GM18526 (cell line): ENCODE data around the gene CDKL1.

ENCODE experiments used
- POLR2A ChIP-seq: IDR thresholded peaks from 3 replicates; pipeline ENCODE4 v1.6.1; 2011; ENCODE audit not compliant: insufficient read length; ENCODE audit errors: extremely low read depth

Gene CDKL1

DNA sequence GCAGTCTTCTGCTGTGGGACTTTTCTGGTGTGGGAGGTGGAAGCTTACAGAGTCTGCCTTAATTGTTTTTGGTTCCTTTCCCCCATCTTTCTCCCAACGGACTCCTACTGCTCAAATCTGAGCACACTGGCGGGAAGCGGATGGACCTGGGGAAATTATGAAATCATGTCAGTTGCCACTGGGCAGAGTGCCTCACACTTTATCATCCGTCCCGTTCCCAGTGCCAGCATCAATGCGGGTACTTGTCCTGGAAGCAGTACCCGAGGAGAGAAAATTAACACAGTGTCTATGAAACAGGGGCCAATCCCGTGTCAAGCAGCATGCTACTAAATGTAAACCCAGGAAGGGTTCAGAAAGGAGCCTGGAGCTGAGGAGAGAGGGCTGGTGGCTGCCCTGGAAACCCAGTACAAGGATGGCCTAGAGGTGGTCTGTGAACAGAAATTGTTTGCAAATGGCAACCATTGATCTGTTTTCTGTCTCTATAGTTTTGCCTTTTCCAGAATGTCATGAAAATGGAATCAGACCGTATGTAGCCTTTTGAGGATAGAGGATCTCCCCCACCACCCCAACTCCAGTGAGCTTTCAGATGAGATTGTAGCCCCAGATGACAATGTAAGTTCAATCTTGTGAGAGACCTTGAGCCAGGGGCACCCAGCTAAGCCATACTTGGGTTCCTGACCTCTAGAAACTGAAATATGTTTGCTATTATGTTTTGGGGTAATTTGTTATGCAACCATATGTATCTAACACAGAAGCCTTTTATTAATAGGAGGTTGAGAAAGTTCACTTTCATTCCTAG is 908 bp upstream of the CDKL1 start:
- no peak for TF ChIP-seq POLR2A

DNA sequence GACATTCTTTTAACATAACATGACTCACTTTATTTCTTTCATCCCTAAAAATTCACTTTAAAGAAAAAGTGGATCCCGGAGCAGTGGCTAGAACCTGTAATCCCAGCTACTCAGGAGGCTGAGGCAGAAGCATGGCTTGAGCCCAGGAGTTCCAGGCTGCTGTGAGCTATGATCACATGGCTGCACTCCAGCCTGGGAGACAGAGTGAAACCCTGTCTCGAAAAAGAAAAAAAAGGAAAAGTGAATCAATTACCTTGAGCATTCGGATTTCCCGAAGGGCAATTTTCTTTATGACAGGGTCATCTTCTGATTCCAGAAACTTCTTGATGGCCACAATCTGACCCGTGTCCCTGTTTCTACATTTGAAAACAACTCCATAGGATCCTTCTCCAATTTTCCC is 1.2 kb downstream of the CDKL1 start:
- TF ChIP-seq POLR2A = no peak

DNA sequence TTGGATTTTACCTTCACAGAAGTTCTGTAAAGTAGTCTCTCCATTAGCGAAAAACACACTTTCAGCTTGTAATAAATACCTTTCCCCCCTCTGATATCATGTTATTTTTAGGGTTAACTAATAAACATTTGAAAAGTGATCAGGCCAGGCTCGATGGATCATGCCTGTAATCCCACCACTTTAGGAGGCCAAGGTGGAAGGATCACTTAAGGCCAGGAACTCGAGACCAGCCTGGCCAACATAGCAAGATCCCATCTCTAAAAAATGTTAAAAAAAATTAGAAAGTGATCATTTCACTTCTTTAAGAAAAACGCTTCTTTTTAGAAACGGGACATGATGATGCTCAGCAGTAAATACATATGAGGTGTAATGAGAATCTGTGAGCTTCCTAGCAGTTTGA is 2.0 kb downstream of the CDKL1 start:
- no peak for TF ChIP-seq POLR2A

DNA sequence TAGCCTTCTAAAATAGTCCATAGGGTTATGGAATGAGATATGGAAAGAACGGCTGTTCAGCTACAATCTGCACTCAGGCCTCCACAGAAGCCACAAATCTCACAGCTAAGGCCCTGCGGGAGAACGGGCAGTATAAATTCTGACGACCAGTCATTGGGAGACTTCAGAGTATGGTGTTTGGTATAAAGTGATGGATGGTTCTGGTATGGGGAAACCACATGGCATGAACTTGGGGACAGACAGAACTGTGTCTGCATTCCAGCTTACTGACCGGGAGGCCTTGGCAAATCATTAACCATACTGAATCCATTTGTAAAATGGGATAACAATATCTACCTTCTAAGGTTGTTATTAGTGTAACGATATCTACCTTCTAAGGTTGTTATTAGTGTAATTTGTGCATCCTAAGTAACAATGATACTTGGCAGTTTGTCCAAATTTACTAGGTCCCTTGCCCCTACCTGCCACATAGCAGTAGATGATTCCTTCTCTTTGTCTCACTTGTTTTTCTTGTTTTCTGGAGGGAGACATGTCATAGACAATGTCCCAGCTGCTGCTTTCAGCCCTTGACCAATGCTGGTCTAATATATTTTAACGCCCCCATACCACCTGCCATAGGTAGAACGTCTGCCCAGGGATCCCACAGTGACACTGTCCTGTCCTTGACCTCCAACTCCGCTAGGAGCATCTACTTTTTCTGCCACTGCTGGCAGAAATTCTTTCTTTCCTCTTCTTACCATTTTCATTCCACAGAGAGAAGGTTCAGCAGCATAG is 6.8 kb downstream of the CDKL1 start:
- TF ChIP-seq POLR2A = no peak

DNA sequence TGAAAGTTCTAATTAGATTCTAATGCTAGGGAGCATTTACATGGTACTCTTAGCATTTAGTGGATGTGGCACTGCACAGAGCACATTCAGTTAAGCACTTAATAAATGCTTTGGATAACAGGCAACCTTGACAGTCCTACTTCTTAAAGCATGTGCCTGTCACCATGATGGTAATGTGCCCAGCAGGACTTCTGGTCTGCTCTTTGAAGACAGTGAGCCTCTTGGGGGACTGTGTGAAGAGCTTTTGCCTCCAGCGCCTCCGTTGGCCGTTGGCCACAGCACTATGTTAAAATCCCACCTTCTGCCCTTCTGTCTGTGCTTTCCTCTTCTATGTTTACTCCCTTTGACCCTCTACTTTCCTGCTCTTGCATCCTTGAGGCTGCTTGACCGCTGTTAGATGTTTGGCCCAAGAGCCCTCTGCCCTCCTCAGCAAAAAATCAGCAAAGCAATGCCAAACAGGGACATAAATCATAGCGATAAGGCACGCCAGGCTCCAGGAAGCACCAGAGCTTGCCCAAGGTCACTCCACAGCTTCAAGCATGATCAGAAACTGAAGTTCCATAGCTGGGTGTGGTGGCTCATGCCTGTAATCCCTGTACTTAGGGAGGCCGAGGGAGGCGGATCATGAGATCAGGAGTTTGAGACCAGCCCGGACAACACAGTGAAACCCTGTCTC is 8.3 kb downstream of the CDKL1 start:
- TF ChIP-seq POLR2A = no peak

DNA sequence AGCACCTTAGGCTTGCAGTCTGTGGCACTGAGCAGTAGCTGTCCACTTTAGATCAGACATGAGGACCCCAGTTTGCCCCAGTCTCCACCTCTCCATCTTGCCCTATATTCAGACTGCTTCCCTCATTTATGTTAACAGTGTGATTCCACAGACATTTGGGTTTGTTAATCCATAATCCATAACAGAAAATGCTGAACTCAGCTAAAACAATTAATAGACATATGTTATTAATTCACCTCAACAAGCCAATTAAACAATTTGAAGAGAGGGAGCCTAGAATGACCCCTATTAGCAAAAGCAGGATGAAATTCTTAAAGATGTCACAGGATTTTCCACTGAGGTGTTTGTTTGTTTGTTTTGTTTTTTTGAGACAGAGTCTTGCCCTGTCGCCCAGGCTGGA is 9.1 kb downstream of the CDKL1 start:
- TF ChIP-seq POLR2A = no peak

DNA sequence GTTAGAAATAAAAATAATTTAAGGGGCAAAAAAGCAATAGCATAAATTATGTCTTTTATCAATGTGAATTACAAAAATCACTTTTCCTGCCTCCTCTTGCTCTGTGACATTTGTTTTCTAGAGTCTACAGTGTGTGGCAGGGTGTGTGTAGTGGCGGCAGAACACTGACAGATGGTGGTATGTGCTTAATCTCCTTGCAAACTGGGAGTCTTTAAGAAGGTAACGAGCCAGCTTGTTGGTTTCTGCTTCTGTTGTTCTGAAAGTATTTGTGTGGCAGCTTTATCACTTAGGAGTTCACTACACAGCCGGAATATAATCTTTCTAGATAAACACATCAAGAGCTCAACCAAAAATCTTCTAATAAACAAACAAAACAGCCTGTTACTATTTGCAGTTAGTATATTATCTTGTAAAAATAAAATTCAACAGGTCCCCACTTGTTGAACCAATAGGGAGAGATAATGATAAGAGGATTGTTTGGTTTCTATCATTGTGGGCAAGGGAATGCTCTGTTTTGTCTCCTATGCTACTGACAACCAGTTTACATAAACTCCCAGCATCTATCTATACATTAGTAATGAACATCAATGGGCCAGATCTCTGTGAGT is 13.0 kb downstream of the CDKL1 start:
- no peak for TF ChIP-seq POLR2A

DNA sequence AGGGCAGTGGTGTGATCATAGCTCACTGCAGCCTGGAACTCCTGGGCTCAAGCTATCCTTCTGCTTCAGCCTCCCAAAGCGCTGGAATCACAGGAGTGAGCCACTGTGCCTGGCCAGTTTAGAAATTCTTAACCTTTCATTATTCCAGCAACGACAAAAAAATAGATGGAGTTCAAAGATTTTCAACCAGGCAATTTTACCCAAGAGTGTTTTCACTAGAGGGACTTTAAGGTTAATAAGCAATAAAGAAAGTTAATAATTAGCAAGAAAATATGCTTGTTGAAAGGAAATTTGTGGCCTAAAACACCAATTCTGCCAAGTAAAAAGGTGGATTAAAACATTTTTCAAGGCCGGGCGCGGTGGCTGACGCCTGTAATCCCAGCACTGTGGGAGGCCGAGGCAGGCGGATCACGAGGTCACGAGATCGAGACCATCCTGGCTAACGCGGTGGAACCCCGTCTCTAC is 14.8 kb downstream of the CDKL1 start:
- no peak for TF ChIP-seq POLR2A

DNA sequence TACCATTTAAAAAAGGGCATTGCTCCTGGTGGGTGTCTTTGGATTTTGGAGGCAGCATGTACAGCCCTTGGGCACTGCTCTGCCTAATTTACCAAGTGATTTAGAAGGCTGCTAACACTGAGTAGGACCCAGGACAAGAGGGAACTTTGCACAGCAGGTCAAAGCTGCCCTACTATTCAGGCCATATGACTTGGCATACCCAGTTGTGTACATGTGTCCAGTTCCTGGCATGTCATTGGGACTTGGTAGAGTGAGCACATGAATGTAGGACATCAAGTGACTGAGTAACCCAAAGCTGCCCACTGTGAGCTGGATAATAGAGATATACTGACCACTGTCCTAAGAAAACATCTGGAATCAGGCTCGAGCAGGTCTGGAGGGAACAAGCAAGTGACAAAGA is 15.7 kb downstream of the CDKL1 start:
- TF ChIP-seq POLR2A = no peak

DNA sequence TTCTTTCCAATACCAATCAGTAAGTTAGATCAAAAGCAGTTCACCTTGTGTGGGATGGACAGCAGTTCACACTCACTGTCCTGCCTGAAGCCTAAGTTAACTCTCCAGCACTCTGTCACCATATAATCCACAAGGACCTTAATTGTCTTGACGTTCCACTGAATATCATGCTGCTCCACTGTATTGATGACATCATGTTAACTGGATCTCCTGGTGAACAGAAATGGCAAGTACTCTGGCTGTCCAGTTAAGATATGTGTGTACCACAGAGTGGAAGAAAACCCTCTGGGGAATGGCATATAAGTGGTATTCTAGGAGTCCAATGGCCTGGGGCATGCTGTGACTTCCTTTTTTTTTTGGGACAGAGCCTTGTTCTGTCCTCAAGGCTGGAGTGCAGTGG is 16.2 kb downstream of the CDKL1 start:
- no peak for TF ChIP-seq POLR2A

DNA sequence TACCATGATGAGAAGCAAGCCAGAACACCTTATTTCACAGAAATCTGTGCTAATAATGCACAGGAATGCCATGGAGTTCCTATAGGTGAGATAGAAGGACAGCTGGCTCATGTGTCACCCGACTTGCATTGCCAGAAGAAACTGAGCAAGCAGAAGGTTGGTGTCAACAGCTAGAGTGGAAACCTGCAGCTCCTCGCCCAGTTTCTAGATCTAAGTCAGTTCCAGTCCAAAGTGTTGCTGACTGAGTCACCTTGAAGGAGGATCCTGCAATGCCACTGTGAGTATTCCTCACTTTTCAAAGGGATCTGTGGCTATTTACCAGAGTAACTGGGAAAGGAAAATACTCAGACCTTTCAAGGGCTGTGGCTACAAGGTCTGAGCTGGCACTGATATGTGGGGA is 17.1 kb downstream of the CDKL1 start:
- TF ChIP-seq POLR2A = no peak

DNA sequence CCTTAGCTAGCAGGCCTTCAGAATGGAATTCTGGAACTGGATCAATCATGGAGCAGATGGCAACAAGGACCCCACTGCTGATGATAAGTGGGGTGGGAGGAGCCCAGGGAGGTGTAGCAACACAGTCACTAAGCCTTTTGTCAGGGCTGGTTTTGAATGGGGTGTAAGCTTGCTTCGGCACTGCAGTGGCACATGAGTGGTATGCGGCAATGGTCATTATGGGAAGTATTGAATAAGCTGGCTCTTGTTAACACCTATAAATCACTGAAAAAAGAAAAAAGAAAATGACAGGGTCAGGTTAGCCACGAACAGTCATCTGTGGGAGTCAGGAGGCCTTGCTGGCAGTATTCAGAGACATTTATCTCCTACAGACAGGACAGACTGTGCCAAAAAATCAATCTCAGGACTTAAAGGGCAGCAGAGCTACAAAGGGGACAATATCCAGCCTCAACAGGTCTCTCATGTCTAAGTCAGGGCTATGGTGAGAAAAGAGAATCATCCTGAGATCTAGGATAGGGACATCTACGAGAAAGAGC is 19.1 kb downstream of the CDKL1 start:
- no peak for TF ChIP-seq POLR2A

DNA sequence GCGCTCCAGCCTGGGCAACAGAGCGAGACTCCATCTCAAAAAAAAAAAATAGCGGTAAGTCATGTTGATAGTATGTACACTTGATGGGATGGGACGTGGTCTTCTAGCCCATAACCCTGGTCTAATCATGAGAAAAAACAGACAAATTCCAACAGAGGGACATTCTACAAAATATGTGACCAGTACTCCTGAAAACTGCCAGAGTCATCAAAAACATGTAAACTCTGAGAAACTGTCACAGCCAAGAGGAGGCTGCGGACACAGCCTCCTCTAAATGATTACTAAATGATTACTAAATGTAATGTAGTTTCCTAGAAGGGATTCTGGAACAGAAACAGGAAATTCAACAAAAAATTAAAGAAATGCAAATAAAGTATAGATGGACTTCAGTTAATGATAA is 20.9 kb downstream of the CDKL1 start:
- TF ChIP-seq POLR2A = no peak

DNA sequence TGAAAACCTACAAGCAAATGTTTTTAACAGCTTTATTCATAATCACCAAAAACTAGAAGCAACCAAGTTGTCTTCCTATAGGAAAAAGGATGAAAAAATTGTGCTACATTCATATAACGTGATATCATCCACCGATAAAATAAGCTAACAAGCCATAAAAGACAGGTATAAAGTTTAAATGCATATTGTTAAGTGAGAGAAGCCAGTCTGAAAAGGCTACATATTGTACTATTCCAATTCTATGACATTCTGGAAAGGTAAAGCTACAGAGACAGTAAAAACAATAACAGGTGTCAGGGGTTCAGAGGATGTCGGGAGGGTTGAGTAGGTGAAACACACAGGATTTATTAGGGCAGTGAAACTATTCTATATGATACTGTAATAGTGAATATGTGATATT is 22.7 kb downstream of the CDKL1 start:
- no peak for TF ChIP-seq POLR2A

DNA sequence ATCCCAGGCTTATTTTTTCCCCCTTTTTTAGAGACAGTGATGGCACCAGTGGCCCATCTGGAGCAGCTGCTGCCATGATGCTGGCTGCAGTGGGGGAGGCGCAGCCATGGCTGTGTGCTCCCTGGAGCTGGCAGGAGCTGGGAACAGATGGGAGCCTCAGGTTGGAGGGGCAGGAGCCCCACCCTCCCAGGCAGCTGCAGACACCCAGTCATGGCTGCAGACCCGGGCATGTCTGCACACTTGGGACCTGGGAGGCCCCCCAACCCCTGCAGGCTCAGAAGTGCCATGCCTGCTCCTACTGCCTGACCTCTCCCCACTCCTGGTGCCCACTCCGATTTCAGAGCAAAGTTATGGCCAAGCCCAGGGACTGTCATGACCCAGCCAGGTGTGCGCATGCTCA is 25.1 kb downstream of the CDKL1 start:
- no peak for TF ChIP-seq POLR2A
